ENCODE measurements around the gene TSPAN15.

The TSPAN15 gene

GRCh38 chr10:69500864-69501468 is 49.7 kb downstream of the TSPAN15 start:
- Histone ChIP-seq H3K36me3 (ENCODE audit: insufficient read depth, insufficient read length, low read length) (no peaks in the 10 kb centered on the region), H3K9ac (ENCODE audit: insufficient read length, low read depth) (no peak overlapping the region), H3K9me3 (ENCODE audit: insufficient read depth, low read length) (no peaks in the 10 kb centered on the region), H3K27me3 (ENCODE audit: insufficient read depth, insufficient read length) (no peaks in the 10 kb centered on the region), H3K4me1 (ENCODE audit: insufficient read depth, insufficient read length) (peaks cover 3% of the 10 kb centered on the region), H3K4me3 (ENCODE audit: insufficient read length, low read depth) (no peak overlapping the region)
- DNase-seq (ENCODE audit: low read depth, low spot score), result no peak
- TF ChIP-seq ZNF274 (IDR thresholded peaks at IDR 0.05; ENCODE audit: low read depth, low read length) (no peak), YY1 (IDR thresholded peaks at IDR 0.05; ENCODE audit: insufficient read depth, insufficient read length) (no peak)

- Histone ChIP-seq H3K4me1 (ENCODE audit: insufficient read depth, insufficient read length) (peaks cover 3% of the 10 kb centered on the region), H3K36me3 (ENCODE audit: insufficient read depth, insufficient read length, low read length) (no peaks in the 10 kb centered on the region), H3K27me3 (ENCODE audit: insufficient read depth, insufficient read length) (no peaks in the 10 kb centered on the region), H3K9ac (ENCODE audit: insufficient read length, low read depth) (no peak overlapping the region), H3K4me3 (ENCODE audit: insufficient read length, low read depth) (no peak overlapping the region), H3K9me3 (ENCODE audit: insufficient read depth, low read length) (no peaks in the 10 kb centered on the region)
- DNase-seq (ENCODE audit: low read depth, low spot score), result no peak
- no peak for TF ChIP-seq ZNF274 (IDR thresholded peaks at IDR 0.05; ENCODE audit: low read depth, low read length)
- TF ChIP-seq SUZ12 (IDR thresholded peaks at IDR 0.05; ENCODE audit: extremely low read depth, insufficient read depth, insufficient read length), result no peak
- no peak for TF ChIP-seq YY1 (IDR thresholded peaks at IDR 0.05; ENCODE audit: insufficient read depth, insufficient read length)
Measured at GRCh38 chr10:69501657-69502056, 50.4 kb downstream of the TSPAN15 start.

- Histone ChIP-seq H3K9ac (ENCODE audit: insufficient read length, low read depth) (no peak overlapping the region), H3K4me1 (ENCODE audit: insufficient read depth, insufficient read length) (peaks cover 9% of the 10 kb centered on the region), H3K9me3 (ENCODE audit: insufficient read depth, low read length) (no peaks in the 10 kb centered on the region), H3K36me3 (ENCODE audit: insufficient read depth, insufficient read length, low read length) (no peaks in the 10 kb centered on the region), H3K27me3 (ENCODE audit: insufficient read depth, insufficient read length) (no peaks in the 10 kb centered on the region), H3K4me3 (ENCODE audit: insufficient read length, low read depth) (no peak overlapping the region)
- TF ChIP-seq YY1 (IDR thresholded peaks at IDR 0.05; ENCODE audit: insufficient read depth, insufficient read length) (no peak), SUZ12 (IDR thresholded peaks at IDR 0.05; ENCODE audit: extremely low read depth, insufficient read depth, insufficient read length) (no peak), ZNF274 (IDR thresholded peaks at IDR 0.05; ENCODE audit: low read depth, low read length) (no peak)
- no peak for DNase-seq (ENCODE audit: low read depth, low spot score)
Measured at GRCh38 chr10:69502589-69502988, 51.3 kb downstream of the TSPAN15 start.

GRCh38 chr10:69503001-69503895 is 52.0 kb downstream of the TSPAN15 start:
- TF ChIP-seq YY1 (IDR thresholded peaks at IDR 0.05; ENCODE audit: insufficient read depth, insufficient read length) (no peak), SUZ12 (IDR thresholded peaks at IDR 0.05; ENCODE audit: extremely low read depth, insufficient read depth, insufficient read length) (no peak), ZNF274 (IDR thresholded peaks at IDR 0.05; ENCODE audit: low read depth, low read length) (no peak)
- peaks cover 9% of the 10 kb centered on the region for H3K4me1 ChIP-seq (ENCODE audit: insufficient read depth, insufficient read length)
- H3K36me3 ChIP-seq (ENCODE audit: insufficient read depth, insufficient read length, low read length), result no peaks in the 10 kb centered on the region
- H3K4me3 ChIP-seq (ENCODE audit: insufficient read length, low read depth), result no peak overlapping the region
- DNase-seq (ENCODE audit: low read depth, low spot score), result no peak
- no peaks in the 10 kb centered on the region for H3K27me3 ChIP-seq (ENCODE audit: insufficient read depth, insufficient read length)
- no peaks in the 10 kb centered on the region for H3K9me3 ChIP-seq (ENCODE audit: insufficient read depth, low read length)
- H3K9ac ChIP-seq (ENCODE audit: insufficient read length, low read depth), result no peak overlapping the region

GRCh38 chr10:69503896-69504265 is 52.6 kb downstream of the TSPAN15 start:
- H3K9me3 ChIP-seq (ENCODE audit: insufficient read depth, low read length), result no peaks in the 10 kb centered on the region
- H3K4me1 ChIP-seq (ENCODE audit: insufficient read depth, insufficient read length), result peaks cover 9% of the 10 kb centered on the region
- no peak overlapping the region for H3K9ac ChIP-seq (ENCODE audit: insufficient read length, low read depth)
- DNase-seq (ENCODE audit: low read depth, low spot score), result no peak
- TF ChIP-seq SUZ12 (IDR thresholded peaks at IDR 0.05; ENCODE audit: extremely low read depth, insufficient read depth, insufficient read length) (no peak), YY1 (IDR thresholded peaks at IDR 0.05; ENCODE audit: insufficient read depth, insufficient read length) (no peak), ZNF274 (IDR thresholded peaks at IDR 0.05; ENCODE audit: low read depth, low read length) (no peak)
- no peaks in the 10 kb centered on the region for H3K27me3 ChIP-seq (ENCODE audit: insufficient read depth, insufficient read length)
- H3K36me3 ChIP-seq (ENCODE audit: insufficient read depth, insufficient read length, low read length), result no peaks in the 10 kb centered on the region
- no peak overlapping the region for H3K4me3 ChIP-seq (ENCODE audit: insufficient read length, low read depth)

GRCh38 chr10:69504576-69505250 is 53.4 kb downstream of the TSPAN15 start:
- H3K27me3 ChIP-seq (ENCODE audit: insufficient read depth, insufficient read length), result no peaks in the 10 kb centered on the region

More at GRCh38 chr10:69504576-69505250, 53.4 kb downstream of the TSPAN15 start:
- H3K9me3 ChIP-seq (ENCODE audit: insufficient read depth, low read length), result no peaks in the 10 kb centered on the region
- no peak overlapping the region for H3K9ac ChIP-seq (ENCODE audit: insufficient read length, low read depth)
- TF ChIP-seq ZNF274 (IDR thresholded peaks at IDR 0.05; ENCODE audit: low read depth, low read length), result no peak
- no peak for TF ChIP-seq YY1 (IDR thresholded peaks at IDR 0.05; ENCODE audit: insufficient read depth, insufficient read length)
- TF ChIP-seq SUZ12 (IDR thresholded peaks at IDR 0.05; ENCODE audit: extremely low read depth, insufficient read depth, insufficient read length), result no peak
- H3K4me3 ChIP-seq (ENCODE audit: insufficient read length, low read depth), result no peak overlapping the region
- peaks cover 9% of the 10 kb centered on the region for H3K4me1 ChIP-seq (ENCODE audit: insufficient read depth, insufficient read length)
- DNase-seq (ENCODE audit: low read depth, low spot score), result no peak
- H3K36me3 ChIP-seq (ENCODE audit: insufficient read depth, insufficient read length, low read length), result no peaks in the 10 kb centered on the region
